Measurements from ENCODE around the gene LCT. TPM values are rescaled to one million over a fixed set of nuclear protein-coding genes. Genes with fewer than 3 reads are reported as not detected.

LCT gene
- total and polyA plus RNA-seq, 2 of the 13 experiments (the other 11 are each of a cell fraction or from before 2014, with no cell fraction given) = not detected

DNA sequence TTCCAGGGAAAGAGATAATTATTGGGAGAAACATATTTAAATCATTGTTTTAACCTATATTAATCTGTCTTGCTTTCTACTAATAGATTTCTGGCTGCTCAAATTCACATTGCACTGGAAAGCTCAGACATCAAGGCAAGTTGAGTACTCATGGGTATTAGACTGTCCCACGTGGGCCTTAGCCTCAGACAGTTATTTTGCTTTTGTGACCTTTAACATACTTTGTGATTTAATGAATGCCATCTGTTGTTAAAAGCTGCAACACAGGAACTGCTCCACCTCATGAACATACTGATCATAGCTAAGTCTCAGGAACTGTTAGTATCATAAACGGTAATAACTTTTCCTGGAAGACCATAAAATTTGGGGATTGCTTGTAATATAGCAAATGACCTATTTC is 2.7 kb upstream of the LCT start:
- Histone ChIP-seq H2AFZ (ENCODE audit: low read length) (no peak overlapping the region), H3K9ac (ENCODE audit: insufficient read depth, low read depth, low read length) (no peak overlapping the region), H3K36me3 (replicated peaks in 1 of 2; ENCODE audit: control insufficient read depth in 1 of 2, insufficient read depth in 2 of 2, low read length in 2 of 2) (no peaks in the 10 kb centered on the region; a peak in 1 of 5 replicates), H3K27ac (ENCODE audit: extremely low read length, insufficient read depth, low read length) (no peak overlapping the region), H3K27me3 (ENCODE audit: control insufficient read depth in 1 of 2, insufficient read depth in 2 of 2, low read length in 2 of 2) (no peaks in the 10 kb centered on the region), H3K4me2 (ENCODE audit: low read depth, low read length) (no peak overlapping the region), H3K4me3 (replicated peaks in 1 of 3; ENCODE audit: insufficient read depth in 1 of 3, low read depth in 2 of 3, low read length in 3 of 3) (no peak overlapping the region), H3K4me1 (ENCODE audit: insufficient read depth, low read length) (no peaks in the 10 kb centered on the region), H4K20me1 (ENCODE audit: insufficient read depth, low read length) (no peaks in the 10 kb centered on the region), H3K79me2 (ENCODE audit: insufficient read depth, low read length) (no peaks in the 10 kb centered on the region), H3K9me3 (ENCODE audit: low read length) (no peaks in the 10 kb centered on the region)
- ATAC-seq (no peak), DNase-seq (ENCODE audit: low spot score) (no peak), FAIRE-seq (no peak)
- in situ Hi-C loops (cut with HindIII; ENCODE audit: extremely low pct_ligation_motif_present, low pct_unique_long_range_greater_than_20kb) = no loop called here
- intact Hi-C loops (cut with micrococcal nuclease; ENCODE audit: unreplicated experiment) = no loop called here
- CTCF ChIA-PET (ENCODE audit: low intra/inter-chr PET ratio, low total read pairs) = no interaction called here
- BruUV-seq (replicated peaks) = no TSS peak
- POLR2A ChIA-PET = no interaction called here
- WGBS (ENCODE audit: low lambda C conversion rate) = 34% methylated on average over 2 of the region's 2 CpGs
- TF ChIP-seq RFXAP (CRISPR knock-in tag; IDR thresholded peaks at IDR 0.05; ENCODE audit: borderline replicate concordance) = no peak
- TF ChIP-seq TAF15 (IDR thresholded peaks at IDR 0.05; ENCODE audit: low read depth, low read length, poor library complexity, severe bottlenecking) = no peak
- TF ChIP-seq RXRB (CRISPR knock-in tag; IDR thresholded peaks at IDR 0.05; ENCODE audit: borderline replicate concordance) = 0 out of 2 replicates have a peak, but pooled peaks have one; percentile 26
- TF ChIP-seq PPARG (CRISPR knock-in tag; conservative IDR thresholded peaks at IDR 0.05) = peak; percentile 70
- TF ChIP-seq, protein P1, sequence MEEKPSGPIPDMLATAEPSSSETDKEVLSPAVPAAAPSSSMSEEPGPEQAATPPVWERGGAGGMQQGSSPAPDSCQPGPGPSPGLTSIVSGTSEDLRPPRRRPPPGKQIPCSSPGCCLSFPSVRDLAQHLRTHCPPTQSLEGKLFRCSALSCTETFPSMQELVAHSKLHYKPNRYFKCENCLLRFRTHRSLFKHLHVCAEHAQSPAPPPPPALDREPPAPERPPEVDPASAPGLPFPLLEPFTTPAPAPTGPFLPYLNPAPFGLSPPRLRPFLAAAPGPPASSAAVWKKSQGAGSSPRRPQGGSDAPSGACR (CRISPR knock-in tag; IDR thresholded peaks at IDR 0.05) = no peak
- TF ChIP-seq, protein P2, sequence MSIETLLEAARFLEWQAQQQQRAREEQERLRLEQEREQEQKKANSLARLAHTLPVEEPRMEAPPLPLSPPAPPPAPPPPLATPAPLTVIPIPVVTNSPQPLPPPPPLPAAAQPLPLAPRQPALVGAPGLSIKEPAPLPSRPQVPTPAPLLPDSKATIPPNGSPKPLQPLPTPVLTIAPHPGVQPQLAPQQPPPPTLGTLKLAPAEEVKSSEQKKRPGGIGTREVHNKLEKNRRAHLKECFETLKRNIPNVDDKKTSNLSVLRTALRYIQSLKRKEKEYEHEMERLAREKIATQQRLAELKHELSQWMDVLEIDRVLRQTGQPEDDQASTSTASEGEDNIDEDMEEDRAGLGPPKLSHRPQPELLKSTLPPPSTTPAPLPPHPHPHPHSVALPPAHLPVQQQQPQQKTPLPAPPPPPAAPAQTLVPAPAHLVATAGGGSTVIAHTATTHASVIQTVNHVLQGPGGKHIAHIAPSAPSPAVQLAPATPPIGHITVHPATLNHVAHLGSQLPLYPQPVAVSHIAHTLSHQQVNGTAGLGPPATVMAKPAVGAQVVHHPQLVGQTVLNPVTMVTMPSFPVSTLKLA (IDR thresholded peaks at IDR 0.05) = peak; percentile 41; the same call in 1 of the 2 replicates

DNA sequence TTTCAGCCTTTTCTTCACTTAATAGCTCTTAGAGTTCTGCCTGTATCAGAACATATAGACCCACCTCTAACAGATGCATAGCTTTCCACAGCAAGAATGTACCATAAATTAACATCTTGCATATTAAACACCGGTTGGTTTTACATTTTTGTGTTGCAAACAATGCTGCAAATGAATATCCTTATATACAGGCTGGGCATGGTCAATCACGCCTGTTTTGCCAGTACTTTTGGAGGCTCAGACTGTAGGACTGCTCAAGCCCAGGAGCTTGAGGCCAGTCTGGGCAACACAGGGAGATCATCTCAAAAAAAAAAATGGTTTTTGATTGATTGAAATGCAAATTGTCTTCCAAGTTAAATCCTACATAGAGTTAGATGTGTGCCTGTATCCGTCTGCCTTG is 1.5 kb upstream of the LCT start:
- in situ Hi-C loops (cut with HindIII; ENCODE audit: extremely low pct_ligation_motif_present, low pct_unique_long_range_greater_than_20kb) (no loop called here), intact Hi-C loops (cut with micrococcal nuclease; ENCODE audit: unreplicated experiment) (no loop called here)
- Histone ChIP-seq H3K4me2 (ENCODE audit: low read depth, low read length) (no peak overlapping the region), H3K27ac (ENCODE audit: extremely low read length, insufficient read depth, low read length) (no peak overlapping the region), H3K36me3 (replicated peaks in 1 of 2; ENCODE audit: control insufficient read depth in 1 of 2, insufficient read depth in 2 of 2, low read length in 2 of 2) (no peaks in the 10 kb centered on the region), H3K9ac (ENCODE audit: insufficient read depth, low read depth, low read length) (no peak overlapping the region), H4K20me1 (ENCODE audit: insufficient read depth, low read length) (no peaks in the 10 kb centered on the region), H3K4me3 (replicated peaks in 1 of 3; ENCODE audit: insufficient read depth in 1 of 3, low read depth in 2 of 3, low read length in 3 of 3) (no peak overlapping the region), H3K4me1 (ENCODE audit: insufficient read depth, low read length) (no peaks in the 10 kb centered on the region), H3K27me3 (ENCODE audit: control insufficient read depth in 1 of 2, insufficient read depth in 2 of 2, low read length in 2 of 2) (no peaks in the 10 kb centered on the region), H3K9me3 (ENCODE audit: low read length) (no peaks in the 10 kb centered on the region), H2AFZ (ENCODE audit: low read length) (no peak overlapping the region), H3K79me2 (ENCODE audit: insufficient read depth, low read length) (no peaks in the 10 kb centered on the region)
- DNase-seq (ENCODE audit: low spot score) (no peak), FAIRE-seq (no peak), ATAC-seq (no peak)
- ChIA-PET POLR2A (no interaction called here), CTCF (ENCODE audit: low intra/inter-chr PET ratio, low total read pairs) (no interaction called here)
- WGBS (ENCODE audit: low lambda C conversion rate) = 75% methylated on average over 3 of the region's 3 CpGs
- no TSS peak for BruUV-seq (replicated peaks)
- TF ChIP-seq, protein P3, sequence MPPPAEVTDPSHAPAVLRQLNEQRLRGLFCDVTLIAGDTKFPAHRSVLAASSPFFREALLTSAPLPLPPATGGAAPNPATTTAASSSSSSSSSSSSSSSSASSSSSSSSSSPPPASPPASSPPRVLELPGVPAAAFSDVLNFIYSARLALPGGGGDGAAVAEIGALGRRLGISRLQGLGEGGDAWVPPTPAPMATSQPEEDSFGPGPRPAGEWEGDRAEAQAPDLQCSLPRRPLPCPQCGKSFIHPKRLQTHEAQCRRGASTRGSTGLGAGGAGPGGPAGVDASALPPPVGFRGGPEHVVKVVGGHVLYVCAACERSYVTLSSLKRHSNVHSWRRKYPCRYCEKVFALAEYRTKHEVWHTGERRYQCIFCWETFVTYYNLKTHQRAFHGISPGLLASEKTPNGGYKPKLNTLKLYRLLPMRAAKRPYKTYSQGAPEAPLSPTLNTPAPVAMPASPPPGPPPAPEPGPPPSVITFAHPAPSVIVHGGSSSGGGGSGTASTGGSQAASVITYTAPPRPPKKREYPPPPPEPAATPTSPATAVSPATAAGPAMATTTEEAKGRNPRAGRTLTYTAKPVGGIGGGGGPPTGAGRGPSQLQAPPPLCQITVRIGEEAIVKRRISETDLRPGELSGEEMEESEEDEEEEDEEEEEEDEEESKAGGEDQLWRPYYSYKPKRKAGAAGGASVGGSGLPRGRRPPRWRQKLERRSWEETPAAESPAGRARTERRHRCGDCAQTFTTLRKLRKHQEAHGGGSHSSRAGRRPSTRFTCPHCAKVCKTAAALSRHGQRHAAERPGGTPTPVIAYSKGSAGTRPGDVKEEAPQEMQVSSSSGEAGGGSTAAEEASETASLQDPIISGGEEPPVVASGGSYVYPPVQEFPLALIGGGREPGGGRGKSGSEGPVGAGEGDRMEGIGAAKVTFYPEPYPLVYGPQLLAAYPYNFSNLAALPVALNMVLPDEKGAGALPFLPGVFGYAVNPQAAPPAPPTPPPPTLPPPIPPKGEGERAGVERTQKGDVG (CRISPR knock-in tag; IDR thresholded peaks at IDR 0.05; ENCODE audit: borderline replicate concordance) = no peak
- TF ChIP-seq, protein P4, sequence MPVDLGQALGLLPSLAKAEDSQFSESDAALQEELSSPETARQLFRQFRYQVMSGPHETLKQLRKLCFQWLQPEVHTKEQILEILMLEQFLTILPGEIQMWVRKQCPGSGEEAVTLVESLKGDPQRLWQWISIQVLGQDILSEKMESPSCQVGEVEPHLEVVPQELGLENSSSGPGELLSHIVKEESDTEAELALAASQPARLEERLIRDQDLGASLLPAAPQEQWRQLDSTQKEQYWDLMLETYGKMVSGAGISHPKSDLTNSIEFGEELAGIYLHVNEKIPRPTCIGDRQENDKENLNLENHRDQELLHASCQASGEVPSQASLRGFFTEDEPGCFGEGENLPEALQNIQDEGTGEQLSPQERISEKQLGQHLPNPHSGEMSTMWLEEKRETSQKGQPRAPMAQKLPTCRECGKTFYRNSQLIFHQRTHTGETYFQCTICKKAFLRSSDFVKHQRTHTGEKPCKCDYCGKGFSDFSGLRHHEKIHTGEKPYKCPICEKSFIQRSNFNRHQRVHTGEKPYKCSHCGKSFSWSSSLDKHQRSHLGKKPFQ (CRISPR knock-in tag; IDR thresholded peaks at IDR 0.05; ENCODE audit: insufficient replicate concordance) = no peak
- no peak for TF ChIP-seq ATF7-NPFF (CRISPR knock-in tag; IDR thresholded peaks at IDR 0.05; ENCODE audit: low read depth)

All from HepG2 (cell line).